Inflammatory macrophage treated with lipopolysaccharide for 4 hours (primary cell): Measurements from ENCODE around the gene LRMDA.

Source experiments
- DNase-seq: peaks from one replicate; pipeline ENCODE4 v3.0.0-alpha.2; 2020

The LRMDA gene

GRCh38 chr10:76198287-76199035, 767.0 kb downstream of the LRMDA start:
- no peak for DNase-seq

- no peak for DNase-seq
These were observed 770.5 kb downstream of the LRMDA start for GRCh38 chr10:76201962-76202361.

DNA sequence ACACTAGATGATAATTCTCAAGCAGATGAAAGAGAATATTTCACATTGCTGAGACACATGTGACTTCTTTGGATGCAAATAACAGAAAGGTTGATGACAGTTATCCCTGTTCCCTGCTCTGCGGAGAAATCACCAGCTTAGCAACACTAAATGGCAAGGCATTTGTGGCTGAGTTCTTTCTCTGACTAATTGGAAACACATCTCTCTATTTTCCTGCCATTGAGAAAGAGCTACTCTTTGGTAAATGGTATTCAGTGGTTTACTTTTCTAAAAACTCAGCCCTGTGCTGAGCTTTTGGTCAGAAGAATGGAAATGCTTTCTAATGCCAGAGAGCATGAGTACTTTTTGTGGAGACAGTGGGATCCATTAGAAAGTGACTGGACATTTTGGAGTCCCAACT, 771.4 kb downstream of the LRMDA start:
- no peak for DNase-seq

GRCh38 chr10:76205361-76205760, 773.9 kb downstream of the LRMDA start:
- DNase-seq = no peak

DNA sequence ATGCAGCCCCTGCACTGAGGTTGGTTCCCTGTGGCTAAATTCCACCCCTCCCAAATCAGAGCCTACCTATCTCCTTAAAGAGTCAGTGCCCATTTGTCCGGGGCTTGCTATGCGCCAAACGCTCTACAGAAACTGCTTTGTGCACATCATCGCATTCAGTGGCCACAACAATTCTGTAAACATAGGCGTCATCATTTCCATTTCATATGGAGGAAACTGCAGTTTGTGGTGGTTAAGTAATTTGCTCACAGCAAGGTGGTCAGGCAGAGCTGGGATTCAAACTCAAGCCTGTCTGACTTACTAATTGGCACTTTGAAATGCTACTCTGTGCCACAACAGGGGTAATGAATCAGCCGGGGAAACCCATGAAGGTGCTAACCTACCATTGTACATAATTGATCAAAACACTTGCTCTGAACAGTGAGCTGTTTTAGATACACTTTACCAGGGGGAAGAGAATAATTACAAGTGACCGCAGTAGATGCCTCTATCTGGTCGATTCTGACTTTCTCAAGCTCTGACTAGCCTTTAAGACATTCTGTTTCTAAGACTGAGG, 775.5 kb downstream of the LRMDA start:
- no peak for DNase-seq

GRCh38 chr10:76209135-76209534, 777.7 kb downstream of the LRMDA start:
- no peak for DNase-seq

GRCh38 chr10:76210211-76210610, 778.8 kb downstream of the LRMDA start:
- DNase-seq = no peak

GRCh38 chr10:76211691-76212090, 780.3 kb downstream of the LRMDA start:
- no peak for DNase-seq

- DNase-seq = no peak
These were observed 782.5 kb downstream of the LRMDA start for GRCh38 chr10:76213876-76214275.

GRCh38 chr10:76218035-76218434, 786.6 kb downstream of the LRMDA start:
- no peak for DNase-seq

DNA sequence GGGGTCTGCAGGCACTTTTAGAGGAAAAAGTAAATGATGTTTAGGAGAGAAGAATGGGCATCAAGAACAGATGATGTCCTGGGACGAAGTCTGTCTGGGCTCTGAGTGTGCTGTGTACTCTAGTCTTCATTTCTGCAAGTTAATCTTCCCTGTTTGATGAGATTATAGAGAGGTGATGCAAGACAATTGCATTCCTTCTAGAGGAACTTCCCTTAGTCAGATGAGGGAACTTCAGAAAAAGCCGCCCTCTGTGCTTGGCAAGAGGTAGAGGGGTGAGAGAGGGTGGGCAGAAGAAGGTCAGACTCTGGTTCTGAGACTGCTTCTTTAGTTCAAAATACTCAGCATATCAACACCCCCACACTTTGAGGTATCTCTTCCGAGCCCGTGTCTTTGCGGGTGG, 797.9 kb downstream of the LRMDA start:
- DNase-seq = peak; percentile 1

DNA sequence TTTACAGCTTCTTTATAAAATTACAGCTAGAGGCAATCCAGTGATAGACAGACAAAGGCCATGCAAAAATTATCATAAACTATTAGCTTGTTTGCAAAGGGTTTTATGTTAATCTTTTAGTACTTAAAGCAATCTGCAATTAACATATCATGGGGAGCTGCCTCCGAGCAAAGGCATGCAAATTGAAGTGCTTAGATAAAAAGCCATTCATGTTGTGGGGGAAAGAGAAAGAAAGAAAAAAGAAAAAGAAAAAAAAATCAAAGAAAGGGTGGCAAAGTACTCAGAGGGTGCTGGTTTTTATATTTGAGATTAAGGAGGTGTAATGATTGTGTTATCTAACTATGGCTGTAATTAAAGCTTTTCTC, 799.5 kb downstream of the LRMDA start:
- DNase-seq = no peak

DNA sequence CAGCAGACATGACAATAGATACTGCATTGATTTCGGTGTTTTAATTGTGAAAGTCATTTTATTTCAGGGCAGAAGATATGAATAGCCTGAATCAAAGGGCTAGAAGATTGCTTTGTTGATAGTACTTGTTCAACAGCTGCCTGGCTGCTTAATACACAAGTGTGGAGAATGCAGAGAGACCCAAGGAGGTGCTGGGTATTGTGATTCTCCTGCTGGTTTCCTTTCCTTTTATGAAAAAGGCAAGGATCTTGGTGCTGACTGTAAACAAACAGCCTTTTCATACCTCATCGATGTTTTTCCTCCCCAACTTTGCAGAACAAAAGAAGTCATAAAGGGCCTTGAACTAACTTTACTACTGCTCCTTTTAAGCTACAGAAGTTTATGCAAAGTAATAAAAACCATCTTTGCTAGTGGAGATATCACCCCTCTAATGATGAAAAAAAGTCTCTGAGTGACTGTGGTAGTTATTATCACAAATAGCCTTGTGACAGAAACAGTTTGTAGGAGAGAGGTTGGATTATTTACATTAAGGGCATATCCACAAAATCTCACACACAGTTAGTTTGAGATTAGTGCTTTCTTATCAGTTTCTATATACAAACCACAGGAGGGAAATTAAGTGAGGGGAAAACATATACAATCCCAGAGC, 800.0 kb downstream of the LRMDA start:
- DNase-seq = no peak

DNA sequence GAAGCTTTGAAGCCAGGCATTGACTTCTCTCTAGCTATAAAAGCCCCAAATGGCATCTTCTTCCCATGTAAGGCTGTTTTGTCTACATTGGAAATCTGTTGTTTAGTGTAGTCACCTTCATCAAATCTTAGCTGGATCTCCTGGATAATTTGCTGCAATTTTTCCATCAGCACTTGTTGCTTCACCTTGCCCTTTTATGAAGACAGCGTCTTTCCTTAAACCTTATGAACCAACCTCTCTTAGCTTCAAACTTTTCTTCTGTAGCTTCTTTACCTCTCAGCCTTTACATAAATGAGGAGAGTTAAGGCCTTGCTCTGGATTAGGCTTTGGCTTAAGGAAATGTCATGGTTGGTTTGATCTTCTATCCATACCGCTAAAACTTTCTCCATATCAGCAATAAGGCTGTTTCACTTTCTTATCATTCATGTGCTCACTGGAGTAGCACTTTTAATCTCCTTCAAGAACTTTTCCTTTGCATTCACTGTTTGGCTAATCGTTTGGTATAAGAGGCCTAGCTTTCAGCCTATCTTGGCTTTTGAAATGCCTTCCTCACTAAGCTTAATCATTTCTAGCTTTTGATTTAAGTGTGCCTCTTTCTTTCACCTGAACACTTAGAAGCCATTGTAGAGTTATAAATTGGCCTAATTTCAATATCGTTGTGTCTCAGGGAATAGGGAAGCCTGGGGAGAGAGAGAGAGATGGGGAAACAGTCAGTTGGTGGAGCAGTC, 803.2 kb downstream of the LRMDA start:
- DNase-seq = no peak

GRCh38 chr10:76236356-76236755, 804.9 kb downstream of the LRMDA start:
- DNase-seq = no peak

DNA sequence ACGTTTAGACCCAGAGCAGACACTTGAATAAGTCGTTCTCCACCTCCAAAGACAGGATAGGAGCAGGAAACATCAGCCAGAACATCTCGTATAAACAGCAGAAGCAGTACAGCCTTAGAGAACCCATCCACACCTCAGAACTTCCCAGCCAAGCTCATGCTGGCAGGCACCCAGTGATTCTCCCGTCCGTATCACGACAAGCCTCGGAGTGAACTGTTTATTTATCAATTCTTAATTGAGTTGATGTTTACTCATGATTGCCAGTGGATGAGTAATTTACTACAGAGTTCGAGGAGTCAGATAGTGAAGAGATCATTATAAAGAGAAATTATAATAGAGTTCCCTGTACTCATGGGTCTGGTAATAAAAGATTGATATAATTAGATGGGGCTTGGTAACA, 811.5 kb downstream of the LRMDA start:
- no peak for DNase-seq

DNA sequence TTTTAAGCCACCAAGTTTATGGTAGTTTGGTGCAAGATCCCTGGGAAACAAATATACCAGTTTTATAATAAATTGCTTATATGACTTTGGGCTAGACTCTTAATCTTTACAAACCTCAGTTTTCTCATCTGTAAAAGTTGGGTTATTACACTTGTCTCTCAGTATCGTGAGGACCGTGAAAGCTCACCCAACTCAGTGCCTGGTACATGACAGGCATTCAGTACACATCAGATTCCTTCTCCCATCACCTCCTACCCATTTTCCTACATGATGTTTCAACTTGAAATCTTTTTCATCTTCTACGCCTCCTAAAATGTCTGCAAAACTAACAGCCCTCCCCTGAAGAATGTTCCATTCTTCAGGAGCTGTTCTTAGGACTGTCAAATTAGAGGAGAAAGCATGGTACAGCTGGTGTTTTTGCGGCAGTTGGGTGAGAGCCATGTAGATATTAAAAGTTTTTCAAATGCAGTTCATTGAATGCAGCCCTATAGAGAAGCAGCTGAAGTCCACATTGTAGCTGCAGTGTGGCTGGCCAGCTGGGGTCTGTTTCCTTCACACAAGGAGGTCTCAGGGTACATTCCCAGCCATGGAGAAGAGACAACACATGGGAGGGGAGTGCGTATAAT, 812.8 kb downstream of the LRMDA start:
- DNase-seq = no peak

DNA sequence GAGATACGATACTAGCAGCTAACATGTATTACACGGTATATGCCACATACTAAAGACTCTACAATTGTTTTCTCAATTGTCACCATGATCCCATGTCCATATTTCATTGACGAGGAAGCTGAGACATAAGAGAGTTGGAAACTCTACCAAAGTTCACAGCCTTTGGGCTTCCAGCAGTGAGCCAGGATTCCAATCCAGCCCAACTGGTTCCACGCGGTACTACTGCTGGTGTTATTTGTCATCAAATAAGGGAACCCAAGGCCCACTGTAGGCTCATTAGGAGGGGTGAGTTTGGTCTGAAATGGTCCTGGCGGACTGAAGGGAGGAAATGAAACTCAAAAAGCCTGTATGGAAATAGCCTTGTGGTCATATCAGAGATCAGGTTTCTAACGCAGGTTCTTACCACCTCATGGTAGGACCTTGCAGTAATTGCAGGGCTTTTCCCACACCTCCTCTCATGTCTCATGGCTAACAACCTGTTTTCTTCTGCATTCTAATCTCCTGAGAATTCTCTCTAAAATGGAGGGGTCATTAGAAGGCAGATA, 814.6 kb downstream of the LRMDA start:
- DNase-seq = no peak

DNA sequence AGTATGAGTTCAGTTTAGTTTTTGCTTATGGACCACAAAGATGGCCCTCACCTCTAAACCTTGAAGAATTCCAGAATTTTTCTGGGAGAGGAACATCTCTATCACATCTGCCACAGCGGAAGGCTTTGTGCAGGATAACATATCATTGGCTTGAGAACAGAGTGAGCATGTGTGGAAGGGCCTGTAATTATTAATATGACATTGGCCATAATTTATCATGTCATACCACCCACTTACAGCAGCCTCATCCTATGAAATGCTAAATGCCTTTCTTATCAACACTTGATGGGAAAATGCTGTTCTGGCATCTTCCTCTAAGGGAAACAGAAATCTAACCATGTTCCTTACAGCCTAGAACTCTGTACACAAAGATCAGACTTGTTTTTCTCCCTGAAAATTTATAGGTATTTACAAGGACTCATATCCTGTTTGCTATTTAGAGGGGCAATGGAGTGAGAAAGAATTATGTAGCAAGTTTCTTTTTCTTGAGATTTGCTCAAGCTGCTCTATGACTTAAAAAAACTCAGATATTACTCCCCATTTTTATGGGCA, 817.3 kb downstream of the LRMDA start:
- DNase-seq = no peak

- no peak for DNase-seq
These were observed 820.6 kb downstream of the LRMDA start for GRCh38 chr10:76251841-76252671.

- DNase-seq = no peak
These were observed 821.3 kb downstream of the LRMDA start for GRCh38 chr10:76252733-76253132.

- no peak for DNase-seq
These were observed 823.8 kb downstream of the LRMDA start for GRCh38 chr10:76255241-76255640.
